Measurements from ENCODE around the gene OPRD1.
A peak's percentile ranks its signal among the peaks of the same experiment; 100 is the strongest.
"Not testable (repeated sequence)": the region's sequence is repeated elsewhere in the genome, so short reads cannot be mapped to it uniquely, and the experiment has no call there.

OPRD1 gene

DNA sequence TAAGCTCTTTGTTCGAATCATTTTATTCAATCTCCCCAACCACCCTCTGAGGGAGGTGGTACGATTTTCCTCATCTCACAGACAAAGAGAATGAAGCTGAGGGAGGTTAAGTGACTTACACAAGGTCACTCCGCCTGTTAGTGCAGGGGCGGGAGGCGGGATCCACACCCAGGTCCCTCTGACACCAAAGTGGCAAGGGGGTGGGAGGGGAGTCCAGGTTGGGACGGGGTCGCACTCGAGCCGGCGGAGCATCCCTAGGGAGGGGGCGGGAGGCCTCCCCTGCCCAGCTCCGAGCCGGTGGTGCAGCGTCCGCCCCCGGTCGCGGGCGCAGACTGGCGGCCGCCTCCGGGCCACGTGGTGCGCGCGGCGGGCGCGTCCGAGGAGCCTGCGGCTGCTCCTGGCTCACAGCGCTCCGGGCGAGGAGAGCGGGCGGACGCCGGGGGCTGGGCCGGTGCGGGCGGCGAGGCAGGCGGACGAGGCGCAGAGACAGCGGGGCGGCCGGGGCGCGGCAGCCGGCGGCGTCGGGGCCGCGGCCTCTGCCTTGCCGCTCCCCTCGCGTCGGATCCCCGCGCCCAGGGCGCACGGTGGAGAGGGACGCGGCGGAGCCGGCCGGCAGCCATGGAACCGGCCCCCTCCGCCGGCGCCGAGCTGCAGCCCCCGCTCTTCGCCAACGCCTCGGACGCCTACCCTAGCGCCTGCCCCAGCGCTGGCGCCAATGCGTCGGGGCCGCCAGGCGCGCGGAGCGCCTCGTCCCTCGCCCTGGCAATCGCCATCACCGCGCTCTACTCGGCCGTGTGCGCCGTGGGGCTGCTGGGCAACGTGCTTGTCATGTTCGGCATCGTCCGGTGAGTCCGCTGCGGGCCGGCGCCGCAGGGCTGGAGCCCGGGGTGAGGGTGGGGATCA is at the start of gene OPRD1:
Gene OPRD1, plus strand, starts transcription at position 405 of the 903 bp plus-strand sequence. Its CDS starts 214 bp downstream, at position 619.
- no peak for DNase-seq (ENCODE audit: low read depth in 2 of 2)

DNA sequence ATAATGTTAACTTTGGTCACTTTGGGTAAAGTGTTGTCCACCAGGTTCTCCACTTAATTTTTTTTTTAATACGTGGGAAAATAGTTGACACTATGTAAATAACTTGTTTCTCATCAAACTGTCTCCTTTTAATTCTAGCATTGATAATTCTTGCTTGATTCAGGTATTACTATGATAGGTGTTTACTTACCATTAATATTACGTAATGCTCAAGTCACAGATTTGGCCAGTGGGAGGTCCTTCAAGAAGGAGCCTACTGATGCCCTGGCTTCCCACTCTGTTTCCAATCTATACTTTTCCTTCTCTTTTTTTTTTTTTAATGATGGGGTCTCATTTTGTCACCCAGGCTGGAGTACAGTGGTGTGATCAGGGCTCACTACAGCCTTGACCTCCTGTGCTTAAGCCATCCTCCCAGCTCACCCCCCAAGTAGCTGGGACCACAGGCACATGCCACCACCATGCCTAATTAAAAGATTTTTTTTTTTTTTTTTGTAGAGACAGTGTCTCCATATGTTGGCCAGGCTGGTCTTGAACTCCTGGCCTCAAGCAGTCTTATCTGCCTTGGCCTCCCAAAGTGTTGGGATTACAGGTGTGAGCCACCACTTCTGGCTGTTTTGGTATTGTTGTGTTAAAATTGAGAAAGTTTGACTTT is 45.3 kb upstream of the OPRD1 start:
- no peak for DNase-seq (ENCODE audit: low read depth in 2 of 2)

DNA sequence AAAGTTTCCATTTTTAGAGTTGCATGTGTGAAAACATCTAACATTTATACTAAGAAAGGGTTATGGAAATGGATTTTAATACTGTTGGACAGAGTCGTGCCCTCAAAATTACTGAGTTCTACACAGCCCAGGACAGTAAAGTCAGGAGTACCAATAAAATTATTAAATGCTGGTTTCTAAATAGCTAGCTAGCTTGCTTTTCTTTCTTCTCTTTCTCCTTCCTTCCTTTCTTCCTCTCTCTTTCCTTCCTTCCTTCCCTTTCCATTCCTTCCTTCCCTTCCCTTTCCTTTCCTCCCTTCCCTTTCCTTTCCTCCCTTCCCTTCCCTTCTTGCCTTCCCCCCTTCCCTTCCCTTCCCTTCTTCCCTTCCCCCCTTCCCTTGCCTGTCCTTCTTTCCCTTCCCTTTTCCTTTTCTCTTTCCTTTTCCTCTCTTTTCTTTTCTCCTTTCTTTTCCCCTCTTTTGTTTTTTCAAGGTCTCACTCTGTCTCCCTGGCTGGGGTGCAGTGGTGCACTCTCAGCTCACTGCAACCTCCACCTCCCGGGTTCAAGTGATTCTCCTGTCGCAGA is 41.3 kb upstream of the OPRD1 start:
- DNase-seq (ENCODE audit: low read depth in 2 of 2) = no peak

DNA sequence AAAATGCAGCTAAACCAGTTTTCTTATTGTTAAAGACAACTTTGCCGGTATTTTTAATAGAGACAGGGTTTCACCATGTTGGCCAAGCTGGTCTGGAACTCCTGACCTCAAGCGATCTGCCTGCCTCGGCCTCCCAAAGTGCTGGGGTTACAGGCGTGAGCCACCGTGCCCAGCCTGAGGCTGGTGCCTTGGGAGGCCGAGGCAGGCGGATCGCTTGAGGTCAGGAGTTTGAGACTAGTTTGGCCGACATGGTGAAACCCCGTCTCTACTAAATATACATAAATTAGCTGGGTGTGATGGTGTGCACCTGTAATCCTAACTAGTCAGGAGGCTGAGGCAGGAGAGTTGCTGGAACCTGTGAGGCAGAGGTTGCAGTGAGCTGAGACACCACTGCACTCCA is 40.0 kb upstream of the OPRD1 start:
- not testable (repeated sequence) for DNase-seq (ENCODE audit: low read depth in 2 of 2)

DNA sequence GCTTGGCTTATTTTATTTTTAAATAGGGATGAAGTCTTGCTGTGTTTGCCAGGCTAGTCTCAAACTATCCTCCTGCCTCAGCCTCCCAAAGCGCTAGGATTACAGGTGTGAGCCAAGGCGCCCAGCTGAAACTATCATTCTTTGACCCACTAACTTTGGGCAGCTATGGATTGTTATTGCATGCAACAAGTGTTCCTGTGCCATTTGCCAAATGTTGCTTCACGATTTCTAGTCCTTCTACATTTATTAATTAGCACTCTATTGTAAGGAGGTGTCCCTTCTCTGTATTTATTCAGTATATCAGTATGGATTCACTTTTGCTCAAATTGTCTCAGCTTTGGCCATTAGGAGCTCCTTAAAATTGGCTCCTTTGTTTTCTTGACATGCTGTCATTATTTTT is 38.9 kb upstream of the OPRD1 start:
- no peak for DNase-seq (ENCODE audit: low read depth in 2 of 2)

DNA sequence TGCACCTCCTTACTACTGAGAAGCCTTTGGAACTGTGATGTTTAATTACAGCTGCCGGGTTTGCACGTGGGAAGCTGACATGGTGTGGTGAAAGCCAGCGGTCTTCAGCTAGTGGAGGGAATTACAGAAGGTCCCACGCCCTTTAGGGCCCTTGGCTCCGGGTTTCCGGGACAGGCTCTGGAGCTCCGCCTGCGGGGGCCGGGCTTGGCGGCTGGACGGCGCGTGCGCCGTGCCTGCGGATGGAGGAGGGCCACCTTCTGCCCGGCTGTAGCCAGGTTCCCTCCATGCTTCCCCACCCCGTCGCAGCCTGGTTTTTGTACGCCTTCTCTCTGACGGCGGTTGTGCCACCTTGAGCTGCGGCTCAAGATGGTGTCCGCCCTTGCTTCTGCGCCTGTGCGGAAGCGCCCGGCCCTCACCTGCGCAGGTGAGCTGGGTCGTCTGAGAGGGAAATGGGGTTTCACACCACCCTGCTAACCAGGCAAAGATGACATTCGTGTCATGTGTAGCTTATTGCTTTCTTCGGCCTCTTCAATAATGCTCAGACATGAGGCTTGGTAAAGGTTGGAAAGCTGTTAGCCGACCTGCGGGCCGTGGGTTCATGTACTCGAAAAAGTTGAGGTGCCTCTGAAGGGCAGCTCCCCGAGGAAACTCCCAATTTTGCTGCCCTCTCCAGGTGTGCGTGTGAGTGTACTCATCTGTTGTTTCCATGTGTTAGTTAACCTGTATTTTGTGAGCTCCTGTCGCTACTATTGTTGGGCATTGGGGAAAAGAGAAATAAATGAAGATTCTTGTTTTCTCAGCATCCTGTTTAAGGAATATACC is 36.6 kb upstream of the OPRD1 start:
- DNase-seq (ENCODE audit: low read depth in 2 of 2) = peak; percentile 18 to 47

DNA sequence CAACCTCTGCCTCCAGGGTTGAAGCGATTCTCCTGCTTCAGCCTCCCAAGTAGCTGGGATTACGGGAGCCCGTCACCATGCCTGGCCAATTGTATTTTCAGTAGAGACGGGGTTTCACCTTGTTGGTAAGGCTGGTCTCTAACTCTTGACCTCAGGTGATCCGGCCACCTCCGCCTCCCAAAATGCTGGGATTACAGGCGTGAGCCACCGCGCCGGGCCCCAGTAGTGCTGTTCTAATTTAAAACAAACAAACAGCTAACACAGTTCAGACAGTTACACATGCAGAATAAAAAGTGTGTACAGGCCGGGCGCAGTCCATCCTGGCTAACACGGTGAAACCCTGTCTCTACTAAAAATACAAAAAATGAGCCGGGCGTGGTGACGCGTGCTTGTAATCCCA is 35.6 kb upstream of the OPRD1 start:
- DNase-seq (ENCODE audit: low read depth in 2 of 2) = no peak

DNA sequence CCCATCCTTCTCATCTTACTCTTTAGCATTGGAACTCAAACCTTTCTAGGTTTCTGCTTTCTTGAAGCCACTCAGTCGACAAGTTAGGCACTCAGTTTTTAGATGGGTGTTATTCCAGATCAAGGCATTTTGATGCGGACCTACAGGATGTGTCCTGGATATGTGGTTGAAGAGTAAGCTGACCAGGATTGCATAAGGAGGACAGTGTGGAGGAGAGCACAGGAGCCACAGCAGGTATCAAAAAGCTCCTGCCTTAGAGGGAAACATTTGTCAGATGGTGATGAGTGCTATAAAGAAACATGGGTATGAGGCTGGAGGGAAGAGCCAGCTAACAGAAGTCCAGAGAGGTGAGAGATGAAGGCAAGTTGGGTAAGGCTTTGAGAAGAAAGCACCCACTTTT is 33.9 kb upstream of the OPRD1 start:
- no peak for DNase-seq (ENCODE audit: low read depth in 2 of 2)

DNA sequence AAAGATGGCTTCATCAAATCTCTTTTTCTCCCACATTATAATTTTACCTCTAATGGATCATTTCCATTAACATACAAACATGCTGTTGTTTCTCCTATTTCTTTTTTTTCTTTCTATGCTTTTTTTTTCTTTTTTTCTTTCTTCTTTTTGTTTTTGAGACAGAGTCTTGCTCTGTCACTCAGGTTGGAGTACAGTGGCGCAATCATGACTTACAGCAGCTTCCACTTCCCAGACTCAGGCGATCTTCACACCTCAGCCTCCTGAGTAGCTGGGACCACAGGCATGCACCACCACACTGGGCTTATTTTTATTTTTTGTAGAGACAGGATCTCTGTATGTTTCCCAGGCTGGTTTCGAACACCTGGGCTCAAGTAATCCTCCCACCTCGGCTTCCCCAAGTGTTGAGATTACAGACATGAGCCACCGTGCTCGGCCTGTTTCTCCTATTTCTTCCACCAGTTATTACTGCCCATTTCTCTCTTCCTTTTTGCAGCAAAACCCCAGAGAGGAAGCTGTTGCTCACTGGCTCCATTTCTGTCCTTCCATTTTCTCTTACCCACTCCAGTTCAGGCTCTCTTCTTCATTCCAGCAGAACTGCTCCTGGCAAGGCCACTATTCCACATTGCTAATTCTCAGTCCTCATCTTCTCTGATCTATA is 32.1 kb upstream of the OPRD1 start:
- no peak for DNase-seq (ENCODE audit: low read depth in 2 of 2)

DNA sequence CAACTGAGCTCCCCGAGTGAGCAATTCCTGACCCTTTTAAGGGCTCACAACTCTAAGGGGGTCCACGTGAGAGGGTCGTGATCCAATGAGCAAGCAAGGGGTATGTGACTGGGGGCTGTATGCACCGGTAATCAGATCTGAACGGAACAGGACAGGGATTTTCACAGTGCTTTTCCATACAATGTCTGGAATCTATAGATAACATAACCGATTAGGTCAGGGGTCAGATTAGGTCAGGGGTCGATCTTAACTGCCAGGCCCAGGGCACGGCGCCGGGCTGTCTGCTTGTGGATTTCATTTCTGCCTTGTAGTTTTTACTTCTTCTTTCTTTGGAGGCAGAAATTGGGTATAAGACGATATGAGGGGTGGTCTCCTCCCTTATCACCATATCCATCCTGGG is 30.7 kb upstream of the OPRD1 start:
- no peak for DNase-seq (ENCODE audit: low read depth in 2 of 2)

DNA sequence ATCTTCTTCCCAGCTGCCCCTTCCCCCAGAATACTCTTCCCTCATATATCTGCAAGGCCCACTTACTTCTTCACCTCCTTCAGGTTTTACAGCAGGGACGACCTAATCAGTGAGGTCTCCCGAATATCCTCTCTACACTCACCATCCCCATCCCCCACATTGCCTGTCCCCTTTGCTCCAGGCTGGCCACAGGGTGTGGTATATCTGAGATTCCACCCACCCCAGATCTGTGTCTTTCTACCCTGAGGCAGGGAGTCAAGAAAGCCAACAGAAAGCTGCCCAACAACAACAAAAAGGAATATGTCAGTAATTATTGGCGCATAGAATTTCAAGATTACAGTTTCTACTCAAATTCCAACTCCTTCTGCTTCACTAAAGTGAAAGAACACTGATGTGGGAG is 30.0 kb upstream of the OPRD1 start:
- DNase-seq (ENCODE audit: low read depth in 2 of 2) = no peak

DNA sequence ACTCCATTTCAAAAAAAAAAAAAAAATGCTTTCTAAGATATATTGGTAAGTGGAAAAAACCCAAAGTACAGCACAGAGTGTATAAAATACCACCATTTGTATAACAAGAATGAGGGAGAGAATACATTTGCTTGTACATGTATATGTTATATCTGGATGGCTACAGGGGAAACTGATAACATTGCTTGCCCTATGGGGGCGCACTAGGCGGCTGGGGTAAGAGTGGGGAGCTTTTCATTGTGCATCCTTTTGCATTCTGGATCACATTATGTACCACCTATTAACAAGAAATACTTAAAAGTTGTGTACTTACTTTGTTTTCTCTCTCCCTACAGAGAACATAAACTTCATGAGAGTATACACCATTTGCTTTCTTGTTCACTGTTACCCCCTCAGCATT is 28.6 kb upstream of the OPRD1 start:
- no peak for DNase-seq (ENCODE audit: low read depth in 2 of 2)

DNA sequence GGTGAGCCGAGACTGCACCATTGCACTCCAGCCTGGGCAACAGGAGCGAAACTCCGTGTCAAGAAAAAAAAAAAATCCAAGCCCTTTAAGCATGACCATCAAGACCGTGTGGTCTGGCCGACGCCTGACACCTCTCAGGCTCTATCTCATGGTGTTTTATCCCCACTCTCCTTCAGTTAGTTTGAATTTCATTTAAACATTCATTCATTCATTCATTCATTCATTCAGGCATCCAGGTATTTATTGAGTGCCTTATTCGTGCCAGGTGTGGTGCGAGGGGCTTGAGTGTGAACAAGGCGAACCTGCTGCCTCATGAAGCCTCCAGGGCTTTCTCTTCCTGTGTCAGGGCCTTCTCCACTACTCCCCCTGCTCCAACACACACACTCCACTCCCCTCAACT is 22.6 kb upstream of the OPRD1 start:
- no peak for DNase-seq (ENCODE audit: low read depth in 2 of 2)

DNA sequence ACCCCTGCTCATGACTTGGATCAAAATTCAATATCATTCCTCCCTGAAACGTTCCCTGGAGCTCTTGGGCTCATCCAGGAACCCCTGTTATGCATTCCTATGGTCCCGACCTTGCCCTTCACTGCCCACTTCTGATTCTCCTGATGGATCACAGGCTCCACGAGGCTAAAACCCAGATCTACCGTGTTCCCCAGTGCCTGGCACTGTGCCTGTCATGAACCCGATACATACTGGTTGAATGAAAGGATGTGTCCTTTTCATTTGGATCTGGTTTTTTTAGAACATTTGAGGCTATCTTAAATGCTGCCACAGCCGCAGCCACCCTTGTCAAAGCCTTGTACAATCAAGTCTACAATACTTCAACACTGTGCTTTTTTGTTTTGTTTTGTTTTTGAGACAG is 22.2 kb upstream of the OPRD1 start:
- no peak for DNase-seq (ENCODE audit: low read depth in 2 of 2)

DNA sequence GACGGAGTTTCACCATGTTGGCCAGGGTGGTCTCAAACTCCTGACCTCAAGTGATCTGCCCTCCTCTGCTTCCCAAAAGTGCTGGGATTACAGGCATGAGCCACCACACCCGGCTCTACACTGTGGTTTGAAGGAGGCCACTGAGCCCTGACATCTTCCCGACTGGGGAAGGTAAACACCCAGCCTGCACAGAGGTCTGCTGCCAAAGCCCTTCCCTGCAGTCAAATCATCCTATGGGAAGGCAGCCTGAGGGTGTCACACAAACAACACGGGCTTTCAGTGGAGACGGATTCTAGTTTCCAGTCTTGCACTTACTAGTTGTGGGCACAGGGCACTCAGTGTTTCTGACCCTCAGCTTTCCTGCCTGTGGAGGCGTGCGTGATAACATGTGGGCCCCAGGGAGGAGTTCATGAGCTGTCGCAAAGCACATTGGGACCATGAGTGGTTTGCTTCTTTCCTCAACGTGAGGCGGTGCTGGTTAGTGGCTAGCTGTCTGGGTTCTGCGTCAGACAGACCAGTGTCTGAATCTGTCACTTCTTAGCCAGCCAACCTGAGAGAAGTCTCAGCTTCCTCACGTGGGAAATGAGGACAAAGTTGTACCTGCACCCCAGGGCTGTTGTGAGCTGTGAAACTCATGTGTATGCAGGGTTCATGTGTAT is 21.5 kb upstream of the OPRD1 start:
- DNase-seq (ENCODE audit: low read depth in 2 of 2) = no peak

DNA sequence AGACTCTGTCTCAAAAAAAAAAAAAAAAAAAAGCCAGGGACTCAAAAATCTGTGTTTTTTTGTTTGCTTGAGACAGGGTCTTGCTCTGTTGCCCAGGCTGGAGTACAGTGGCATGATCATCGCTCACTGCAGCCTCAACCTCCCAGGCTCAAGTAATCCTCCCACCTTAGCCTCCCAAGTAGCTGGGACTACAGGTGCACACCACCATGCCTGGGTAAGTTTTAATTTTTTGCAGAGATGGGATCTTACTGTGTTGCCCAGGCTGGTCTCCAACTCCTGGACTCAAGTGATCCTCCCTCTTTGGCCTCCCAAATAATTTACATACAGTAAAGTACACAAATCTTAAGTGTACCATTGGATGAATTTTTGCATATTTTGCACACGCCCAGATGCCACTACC is 20.0 kb upstream of the OPRD1 start:
- DNase-seq (ENCODE audit: low read depth in 2 of 2) = not testable (repeated sequence)

DNA sequence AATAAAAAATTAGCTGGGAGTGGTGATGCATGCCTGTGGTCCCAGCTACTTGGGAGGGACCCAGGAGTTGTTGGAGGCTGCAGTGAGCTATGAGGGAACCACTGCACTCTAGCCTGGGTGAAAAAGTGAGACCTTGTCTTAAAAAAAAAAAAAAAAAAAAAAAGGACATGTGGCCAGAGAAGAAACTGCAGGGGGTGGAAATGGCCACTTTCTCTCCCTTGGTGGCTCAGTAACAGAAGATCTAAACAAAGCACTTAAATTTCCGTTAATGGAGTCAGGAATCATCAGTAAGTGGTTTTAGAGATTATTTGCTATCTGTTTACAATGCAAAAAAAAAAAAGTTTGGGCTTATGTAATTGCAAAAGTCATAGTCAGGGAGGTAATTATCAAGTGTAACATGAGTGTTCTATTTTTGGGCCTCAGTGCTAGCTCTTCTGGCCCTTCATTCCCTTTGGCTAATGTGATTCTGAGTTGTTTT is 19.3 kb upstream of the OPRD1 start:
- no peak for DNase-seq (ENCODE audit: low read depth in 2 of 2)

DNA sequence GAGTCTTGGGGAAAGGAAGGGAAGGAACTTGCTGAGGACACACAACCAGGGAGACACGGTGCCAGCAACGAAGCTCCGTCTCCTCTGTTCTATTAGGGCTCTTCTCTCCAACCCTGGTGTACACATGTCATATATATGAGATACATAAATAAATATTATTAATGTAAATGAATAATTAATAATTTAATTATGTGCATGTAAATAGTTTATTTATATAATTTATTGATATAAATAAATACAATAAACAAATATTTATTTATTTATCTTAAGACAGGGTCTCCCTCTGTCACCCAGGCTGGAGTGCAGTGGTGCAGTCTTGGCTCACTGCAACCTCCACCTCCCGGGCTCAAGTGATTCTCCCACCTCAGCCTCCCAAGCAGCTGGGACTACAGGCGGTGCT is 17.4 kb upstream of the OPRD1 start:
- not testable (repeated sequence) for DNase-seq (ENCODE audit: low read depth in 2 of 2)

DNA sequence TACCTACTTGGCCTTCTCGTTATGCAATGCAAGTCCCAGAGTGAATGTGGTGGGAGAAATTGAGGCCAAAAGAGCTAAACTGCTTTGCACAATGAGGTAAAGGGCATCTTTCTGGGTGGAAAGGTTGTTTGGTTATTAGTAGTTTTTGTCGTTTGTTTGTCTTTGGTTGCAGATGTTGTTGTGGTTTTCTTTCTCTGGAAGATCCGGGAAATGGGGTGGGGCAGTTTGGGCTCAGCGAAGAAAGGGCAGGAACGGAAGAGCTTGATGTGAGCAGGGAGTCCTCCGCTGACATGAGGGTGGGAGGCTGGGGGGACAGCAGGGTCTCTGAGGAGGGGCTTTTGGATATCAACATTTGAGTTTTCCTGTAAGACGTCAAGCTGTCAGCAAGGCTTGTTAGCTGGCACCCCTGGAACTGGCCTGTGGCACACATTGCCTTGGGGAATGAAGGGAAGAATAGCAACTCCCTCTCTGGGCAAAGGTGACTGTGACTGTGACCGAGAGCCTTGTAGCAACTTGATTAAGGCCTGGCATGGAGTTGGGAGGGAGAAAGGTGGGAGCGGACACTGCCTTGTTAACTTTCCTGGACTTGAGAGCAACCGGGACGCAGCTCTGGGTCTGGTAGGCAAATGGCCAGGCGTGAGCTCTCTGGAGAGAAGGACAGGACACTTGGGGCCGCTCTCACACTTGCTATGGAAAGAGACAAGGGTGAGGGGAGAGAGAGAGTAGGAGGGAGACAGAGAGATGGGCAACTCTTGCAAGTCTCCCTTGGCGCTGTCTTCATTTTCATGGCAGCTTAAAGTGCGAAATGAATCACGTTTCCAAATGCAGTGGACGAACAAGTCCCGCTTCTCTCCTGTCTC is 15.4 kb upstream of the OPRD1 start:
- no peak for DNase-seq (ENCODE audit: low read depth in 2 of 2)

DNA sequence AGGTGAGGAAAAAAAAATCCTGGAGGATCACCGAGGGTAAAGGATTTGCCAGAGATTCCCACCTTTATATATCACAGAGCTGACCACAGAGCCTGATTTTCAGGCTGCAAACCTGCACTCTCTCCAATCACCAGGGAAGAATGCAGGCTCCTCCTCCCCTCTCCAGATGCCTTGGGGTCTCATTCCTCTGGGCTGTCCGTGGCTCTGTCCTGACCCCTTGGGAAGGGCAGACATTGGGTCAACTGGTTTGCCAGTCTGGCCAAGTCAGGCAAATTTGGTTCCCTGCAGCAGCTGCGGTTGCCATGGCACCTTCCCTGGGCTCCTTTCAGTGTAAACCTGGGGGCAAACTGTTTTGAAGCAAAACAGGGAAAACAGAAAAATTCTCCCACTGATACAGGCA is 11.6 kb upstream of the OPRD1 start:
- no peak for DNase-seq (ENCODE audit: low read depth in 2 of 2)
